Measurements from ENCODE around the gene PGA5. TPM values are rescaled to one million over a fixed set of nuclear protein-coding genes. Genes with fewer than 3 reads are reported as not detected.

The PGA5 gene
- total RNA-seq, 1 donor from 2014 or later: not detected

DNA sequence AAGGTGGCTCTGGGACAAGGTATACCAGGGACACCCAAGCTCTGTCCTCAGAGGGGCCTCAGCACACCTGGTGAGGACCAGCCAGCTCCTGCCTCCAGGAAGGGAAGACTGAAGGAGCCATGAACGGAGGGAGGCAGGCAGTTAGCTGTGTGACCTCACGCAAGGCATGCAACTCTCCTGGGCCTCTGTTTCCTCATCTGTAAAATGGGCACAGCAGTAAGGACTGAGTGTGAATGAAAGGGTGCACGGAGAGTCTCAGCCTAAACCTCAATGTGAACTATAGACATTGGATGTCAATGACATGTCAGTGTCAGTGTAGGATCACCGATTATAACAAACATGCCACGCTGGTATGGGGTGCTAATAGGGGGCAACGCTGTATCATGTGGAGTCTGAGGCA lies 18.4 kb downstream of the PGA5 start:
- DNase-seq (ENCODE audit: low spot score): no peak
- intact Hi-C loops (cut with DNase I): loop anchor here (10.0 kb wide), 1 partner anchor 125 kb away; no protein-coding TSS in a partner anchor

DNA sequence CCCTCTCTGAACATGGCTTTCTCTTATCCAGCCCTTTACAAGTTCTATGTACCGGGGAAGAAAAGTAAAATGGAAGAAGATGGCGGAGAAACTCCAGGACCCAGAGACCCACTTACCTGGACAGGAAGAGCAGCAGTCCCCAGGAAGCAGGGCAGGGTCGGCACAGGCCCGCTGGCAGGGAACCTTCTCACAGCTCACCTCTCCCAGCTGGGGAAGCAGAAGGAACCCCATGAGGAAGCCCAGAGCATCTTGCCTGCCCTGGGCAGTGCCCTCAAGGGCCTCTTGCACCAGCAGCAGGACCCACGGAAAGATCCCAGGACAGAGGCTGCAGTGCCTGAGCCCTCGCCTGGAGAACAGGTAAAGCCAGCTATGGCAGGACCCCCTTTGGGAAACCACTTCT lies 23.4 kb downstream of the PGA5 start:
- no peak for DNase-seq (ENCODE audit: low spot score)
- intact Hi-C loops (cut with DNase I): no loop called here

DNA sequence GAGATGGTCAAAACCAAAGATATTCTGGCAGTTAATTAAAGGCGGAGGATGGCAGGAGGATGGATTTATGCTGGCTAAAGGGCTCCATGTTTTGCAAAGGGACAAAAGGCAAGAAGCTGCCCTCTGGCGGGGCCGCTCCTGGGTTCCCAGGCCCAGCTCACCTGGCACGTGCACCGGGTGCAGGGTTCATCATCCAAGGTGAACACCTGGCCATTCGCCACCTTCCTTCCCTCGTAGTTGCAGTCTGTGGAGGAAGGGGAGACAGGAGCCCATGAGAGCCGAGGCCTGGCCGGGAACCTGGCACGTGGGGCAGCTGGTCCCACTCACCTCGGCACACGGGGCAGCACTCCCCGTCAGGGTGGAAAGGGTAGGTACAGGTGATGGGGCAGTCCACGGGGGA lies 23.8 kb downstream of the PGA5 start:
- intact Hi-C loops (cut with DNase I): no loop called here

DNA sequence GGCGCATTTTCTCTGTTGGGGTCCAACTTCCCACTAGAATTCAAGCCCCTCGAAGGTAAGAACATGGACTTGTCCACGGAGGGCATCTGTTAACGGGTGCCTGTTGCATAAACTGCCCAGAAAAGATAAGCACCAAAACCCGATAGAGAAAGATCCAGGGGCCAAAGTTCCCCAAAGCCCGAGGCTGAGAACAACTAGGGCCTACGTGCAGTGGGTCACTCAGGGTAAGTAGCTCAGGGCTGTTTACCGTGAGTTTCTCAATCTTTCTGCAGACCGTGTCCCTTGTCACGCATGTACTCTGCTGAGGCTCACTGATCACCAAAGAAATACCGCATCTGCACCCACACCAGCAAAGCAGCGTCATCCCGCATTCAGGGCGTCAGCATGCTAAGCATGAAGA lies 24.4 kb downstream of the PGA5 start:
- intact Hi-C loops (cut with DNase I): no loop called here
- DNase-seq (ENCODE audit: low spot score): no peak

More for the DNA sequence above, 23.8 kb downstream of the PGA5 start:
- DNase-seq (ENCODE audit: low spot score): no peak

DNA sequence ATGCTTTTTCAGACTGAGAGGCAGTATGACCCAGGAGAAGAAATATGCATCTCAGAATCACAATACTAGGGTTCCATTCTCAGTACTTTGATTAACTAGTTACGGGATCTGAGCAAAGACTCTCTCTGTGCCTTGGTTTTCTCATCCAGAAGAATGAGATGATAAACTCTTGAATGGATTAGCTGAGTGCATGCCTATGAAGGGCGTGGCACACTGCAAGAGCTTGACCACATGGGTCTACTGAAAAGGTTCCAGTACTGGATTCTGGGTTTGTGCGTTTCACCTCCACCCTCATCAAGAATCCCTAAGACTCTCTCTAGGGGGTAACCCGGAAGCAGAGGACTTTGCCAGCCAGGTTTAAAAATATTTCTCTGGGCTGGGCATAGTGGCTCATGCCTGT lies 25.6 kb downstream of the PGA5 start:
- intact Hi-C loops (cut with DNase I): no loop called here
- no peak for DNase-seq (ENCODE audit: low spot score)

DNA sequence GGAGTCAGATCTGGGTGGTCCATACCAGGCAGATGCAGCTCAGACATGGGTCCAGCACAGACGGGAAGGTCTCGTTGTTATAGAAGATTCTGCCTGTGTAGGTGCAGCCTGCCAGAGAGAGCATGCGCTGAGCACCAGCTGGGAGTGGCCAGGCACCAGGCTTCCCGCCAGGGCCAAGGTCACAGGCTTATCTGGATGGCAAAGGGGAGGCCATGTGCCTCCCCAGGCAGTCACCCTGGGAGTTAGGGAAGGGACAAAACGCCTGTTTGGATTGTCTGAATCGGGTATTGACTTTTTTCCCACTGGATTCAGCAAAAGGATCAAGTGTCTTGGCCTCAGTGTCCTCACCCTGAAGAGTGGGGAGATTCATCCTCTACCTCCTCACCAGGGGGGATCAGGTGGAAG lies 26.5 kb downstream of the PGA5 start:
- intact Hi-C loops (cut with DNase I): no loop called here
- no peak for DNase-seq (ENCODE audit: low spot score)

DNA sequence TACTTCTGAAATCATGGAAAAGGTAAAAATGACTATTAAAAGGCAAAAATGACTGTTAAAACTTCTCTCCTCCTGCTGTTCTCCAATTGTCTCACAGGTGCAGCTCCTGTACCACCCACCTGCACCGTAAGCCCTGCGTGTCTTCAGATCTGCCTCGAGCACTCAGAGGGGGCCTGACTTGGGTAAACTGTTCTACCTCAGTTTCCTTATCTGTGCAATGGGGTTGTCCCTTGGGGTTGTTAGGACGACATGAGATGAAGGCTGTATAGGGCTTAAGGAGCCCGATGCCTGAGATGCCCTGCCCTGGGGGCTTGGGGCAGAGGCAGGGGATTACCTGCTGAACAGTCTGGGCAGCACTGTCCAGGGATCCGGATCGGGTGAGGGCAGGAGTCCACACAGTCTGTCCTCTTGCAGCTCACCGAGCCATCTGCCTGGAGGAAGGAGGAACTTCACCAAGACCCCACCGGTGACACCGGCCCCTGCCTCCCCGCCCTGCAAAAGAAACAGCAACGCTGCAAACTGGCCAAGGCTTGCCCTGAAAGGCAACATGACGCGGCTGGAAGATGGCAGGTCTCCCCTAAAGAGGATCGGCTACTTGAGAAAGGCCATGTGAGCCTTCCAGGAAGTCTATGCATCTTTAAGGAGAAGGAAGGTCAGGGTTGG lies 27.7 kb downstream of the PGA5 start:
- intact Hi-C loops (cut with DNase I): no loop called here
- no peak for DNase-seq (ENCODE audit: low spot score)

DNA sequence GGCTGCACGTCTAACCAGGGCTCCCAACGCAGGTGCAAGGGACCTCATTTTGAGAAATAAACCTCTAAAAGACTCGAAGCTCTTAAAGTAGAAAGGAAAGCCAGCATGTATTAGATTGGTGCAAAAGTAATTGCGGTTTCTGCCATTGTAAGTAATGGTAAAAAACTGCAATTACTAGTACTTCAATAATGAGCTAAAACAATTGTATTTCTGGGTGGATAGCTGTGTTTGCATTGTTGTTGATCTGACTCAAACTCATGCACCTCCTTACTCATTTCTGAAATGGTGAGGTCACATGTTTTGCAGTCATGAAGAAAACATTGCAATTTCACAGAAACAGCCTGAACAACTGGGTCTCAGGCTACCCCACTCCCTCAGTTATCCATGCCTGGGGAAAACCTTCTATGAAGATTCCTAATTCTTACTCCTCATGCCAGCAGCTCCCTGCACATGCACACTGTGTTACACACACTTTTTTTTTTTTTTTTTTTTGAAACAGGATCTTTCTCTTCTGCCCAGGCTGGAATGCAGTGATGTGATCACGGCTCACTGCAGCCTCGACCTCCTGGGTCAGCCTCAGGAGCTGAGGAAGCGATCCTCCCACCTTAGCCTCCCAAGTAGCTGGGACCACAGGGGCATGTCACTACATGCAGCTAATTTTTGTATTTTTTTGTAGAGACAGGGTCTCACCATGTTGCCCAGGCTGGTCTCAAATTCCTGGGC lies 29.5 kb downstream of the PGA5 start:
- DNase-seq (ENCODE audit: low spot score): no peak
- intact Hi-C loops (cut with DNase I): no loop called here

DNA sequence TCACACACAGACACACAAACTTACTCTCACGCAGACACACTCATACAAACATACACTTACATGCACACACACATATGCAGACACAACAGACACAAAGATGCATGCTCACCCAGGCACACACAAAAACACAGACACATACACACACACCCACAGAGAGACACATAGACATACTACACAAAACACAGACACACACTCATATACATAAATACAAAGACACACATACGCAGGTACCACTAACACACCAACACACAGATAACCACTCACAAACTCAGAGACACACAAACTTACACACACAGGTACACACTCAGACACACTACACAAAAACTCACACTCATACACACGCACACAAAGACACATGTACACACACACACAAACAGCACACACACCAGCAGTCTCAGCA lies 31.8 kb downstream of the PGA5 start:
- intact Hi-C loops (cut with DNase I): no loop called here
- DNase-seq (ENCODE audit: low spot score): no peak

DNA sequence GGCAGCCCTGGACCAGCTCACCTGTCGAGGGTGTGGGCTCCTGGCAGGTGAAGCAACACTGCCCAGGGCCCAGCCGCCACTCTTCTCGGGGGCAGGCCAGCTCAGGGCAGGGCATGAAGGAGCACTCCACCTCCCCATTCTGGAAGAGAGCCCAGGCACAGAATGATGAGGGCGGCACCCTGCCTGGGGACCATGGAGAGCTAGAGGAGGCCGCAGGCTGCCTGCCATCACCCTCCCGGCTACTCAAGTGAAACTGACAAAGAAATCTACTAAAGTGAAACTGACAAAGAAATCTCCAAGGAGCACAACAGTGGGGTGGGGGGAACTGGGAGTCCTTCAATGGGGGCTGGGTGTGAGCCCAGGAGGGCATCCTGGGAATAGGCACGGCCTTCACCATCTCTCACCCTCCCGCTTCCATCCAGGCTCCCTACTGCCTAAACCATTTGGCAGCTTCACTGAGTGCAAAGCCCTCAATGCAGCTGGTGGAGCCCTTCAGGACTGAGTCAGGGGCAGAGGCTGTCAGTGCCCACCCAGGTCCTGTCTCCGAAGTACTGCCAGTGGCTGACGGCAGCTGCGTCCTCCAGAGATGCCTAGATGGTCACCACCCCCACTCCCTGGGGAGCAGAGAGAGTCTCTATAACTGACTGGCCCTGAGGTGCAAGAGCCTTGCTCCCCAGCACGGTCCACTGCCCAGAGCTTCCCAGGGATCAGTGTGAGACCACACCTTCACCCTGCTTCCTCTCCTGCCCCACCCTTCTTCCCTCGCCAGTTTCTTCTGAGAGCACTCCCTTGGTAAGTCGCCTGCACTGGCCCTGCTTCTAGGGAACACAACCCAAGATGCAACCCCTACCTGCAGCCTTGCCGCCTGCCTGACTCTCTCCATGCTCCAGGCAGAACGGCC lies 32.5 kb downstream of the PGA5 start:
- no peak for DNase-seq (ENCODE audit: low spot score)
- intact Hi-C loops (cut with DNase I): no loop called here

DNA sequence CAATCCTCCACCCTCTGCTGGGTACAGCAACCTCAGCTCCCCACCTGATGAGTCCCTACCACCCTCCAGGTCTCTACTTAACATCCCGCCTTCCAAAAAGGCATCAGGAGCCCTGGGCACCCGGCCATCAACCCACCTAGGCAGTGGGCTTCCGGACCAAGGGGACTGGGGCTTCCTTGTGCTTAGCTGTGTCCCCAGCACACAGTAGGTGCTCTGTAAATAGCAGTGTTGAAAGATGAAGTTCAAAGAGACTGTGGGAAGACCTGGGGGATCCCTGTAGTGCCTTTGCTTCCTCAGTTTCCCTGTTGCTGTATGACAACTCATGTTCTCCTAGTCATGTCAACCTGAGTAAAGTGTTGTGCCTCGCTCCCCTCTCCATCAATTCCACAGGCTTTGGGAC lies 33.1 kb downstream of the PGA5 start:
- no peak for DNase-seq (ENCODE audit: low spot score)
- intact Hi-C loops (cut with DNase I): no loop called here

DNA sequence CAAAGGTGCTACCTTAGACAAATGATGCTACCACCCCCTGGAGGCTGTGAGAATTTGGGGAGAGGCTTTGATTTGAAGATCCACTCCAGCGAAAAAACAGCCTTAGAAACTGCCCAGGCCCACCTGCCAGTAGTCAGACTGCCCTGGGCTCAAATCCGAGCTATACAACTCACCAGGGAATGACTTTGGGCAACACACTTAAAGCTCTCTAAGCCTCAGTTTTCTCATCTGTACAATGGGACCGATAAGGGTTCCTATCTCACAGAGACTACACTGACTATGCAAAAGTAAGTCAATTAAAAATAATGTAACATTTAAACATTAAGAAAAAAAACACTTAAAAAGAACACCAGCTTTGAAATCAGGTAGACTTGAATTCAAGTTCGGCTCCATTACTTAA lies 34.2 kb downstream of the PGA5 start:
- no peak for DNase-seq (ENCODE audit: low spot score)
- intact Hi-C loops (cut with DNase I): no loop called here

DNA sequence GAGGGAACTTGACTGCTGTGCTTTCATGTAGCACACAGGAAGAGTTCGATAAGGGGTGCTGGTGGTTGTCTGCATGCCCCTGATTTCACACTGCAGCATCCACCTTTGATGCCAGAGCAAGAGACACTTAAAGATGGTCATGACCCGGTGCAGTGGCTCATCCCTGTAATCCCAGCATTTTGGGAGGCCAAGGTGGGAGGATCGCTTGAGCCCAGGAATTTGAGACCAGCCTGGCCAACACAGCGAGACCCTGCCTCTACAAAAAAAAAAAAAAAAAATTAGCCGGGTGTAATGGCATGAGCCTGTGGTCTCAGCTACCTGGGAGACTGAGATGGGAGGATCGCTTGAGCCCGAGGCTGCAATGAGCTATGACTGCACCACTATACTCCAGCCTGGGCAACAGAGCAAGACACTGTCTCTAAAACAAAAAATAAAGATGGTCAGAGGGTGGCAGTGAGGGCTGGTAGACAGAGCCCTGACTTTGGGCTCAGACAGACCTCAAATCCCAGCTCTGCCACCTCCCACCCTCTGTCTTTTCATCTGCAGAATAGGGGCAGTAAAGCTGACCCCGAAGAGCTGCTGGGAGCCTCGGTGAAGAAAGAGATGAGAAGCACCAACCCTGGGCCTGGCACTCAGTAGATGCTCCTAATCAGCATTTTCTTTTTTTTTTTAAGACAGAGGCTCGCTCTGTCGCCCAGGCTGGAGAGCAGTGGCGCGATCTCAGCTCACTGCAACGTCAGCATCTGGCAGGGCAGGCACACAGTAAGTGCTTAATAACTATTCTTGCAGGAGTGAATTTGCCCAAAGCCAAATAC lies 36.4 kb downstream of the PGA5 start:
- DNase-seq (ENCODE audit: low spot score): no peak
- intact Hi-C loops (cut with DNase I): no loop called here

DNA sequence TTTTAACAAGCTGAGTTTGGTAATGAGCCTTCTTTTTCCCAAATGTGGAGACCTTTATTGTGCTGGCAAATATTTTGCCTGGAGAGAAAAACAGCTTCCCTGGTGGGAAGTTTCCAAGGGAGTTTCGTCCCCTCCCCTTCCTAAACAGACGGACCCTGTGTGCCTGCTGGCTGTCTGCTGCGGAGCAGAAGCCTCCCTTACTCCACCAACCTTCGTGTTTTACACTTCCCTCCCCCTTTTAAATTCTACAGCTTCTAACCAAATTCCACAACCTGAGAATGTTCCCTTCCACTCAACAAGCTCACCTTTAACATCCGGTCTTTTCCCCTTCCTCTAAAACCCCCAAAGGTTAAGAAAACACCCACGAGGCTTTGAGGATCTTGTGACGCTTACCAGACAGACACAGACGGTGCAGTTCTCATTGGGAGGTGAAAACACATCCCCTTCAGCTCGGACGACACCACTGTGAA lies 37.1 kb downstream of the PGA5 start:
- intact Hi-C loops (cut with DNase I): no loop called here

DNA sequence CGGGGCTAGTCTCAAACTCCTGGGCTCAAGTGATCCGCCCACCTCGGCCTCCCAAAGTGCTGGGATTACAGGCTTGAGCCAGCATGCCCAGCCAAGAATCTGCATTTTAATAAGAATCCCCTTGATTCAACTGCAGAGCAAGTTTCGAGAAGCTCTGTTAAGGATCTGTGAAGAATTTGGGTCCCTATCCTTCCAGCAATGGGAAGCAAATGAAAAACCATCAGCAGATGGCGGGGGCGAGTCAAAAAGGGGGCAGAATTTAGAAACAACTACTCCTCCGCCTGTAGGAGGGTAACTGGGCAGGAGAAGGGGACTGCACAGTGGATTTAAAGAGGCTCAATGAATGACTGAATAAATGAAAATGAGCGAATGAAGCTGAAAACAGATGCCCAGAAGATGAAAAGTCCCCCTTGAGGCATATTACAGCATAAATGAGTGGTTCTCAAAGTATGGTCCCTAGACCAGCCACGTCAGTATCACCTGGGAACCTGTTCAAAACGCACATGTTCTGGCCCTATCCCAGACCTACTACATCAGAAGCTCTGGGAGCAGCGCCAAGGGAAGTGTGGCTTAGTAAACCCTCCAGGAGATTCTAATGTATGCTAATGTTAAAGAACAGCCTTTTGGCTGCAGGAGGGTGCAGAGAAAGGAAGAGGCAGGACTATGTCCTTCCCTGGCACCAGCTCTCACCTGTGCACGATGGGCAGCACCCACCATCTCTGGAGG lies 39.1 kb downstream of the PGA5 start:
- intact Hi-C loops (cut with DNase I): no loop called here
- no peak for DNase-seq (ENCODE audit: low spot score)

More for the DNA sequence above, 37.1 kb downstream of the PGA5 start:
- no peak for DNase-seq (ENCODE audit: low spot score)

DNA sequence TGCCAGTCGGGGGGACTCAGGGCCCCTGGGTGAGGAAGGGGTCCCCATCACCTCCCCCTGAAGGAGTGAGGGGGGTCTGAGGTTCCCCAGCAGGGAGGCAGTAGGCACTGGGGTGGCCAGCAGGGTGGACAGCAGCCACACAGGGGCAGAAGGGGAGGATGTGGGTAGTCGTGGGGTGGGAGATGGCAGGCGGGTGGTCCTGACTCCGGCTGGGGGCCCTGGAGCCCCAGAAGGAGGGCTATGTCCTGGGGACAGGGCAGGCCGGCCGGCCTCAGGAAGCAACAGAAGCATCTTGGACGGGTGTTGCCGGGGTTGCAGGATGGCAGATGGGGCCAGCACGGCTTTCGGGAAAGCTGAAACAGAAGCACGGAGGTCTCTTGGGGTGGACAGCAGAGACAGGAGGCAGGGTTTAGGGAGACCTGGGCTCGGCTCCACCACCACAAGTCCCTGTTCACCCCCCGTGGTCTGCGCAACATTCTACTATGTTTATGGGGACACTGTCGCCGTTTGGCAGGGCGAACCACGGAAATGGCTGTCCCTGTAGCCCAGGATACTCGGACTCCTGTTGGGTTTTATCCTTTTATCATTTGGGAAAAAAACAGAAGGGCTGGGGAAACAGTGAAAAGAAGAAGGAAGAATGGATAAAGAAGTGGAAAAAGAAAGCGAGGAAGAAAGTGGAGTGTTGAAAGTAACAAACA lies 40.1 kb downstream of the PGA5 start:
- no peak for DNase-seq (ENCODE audit: low spot score)
- intact Hi-C loops (cut with DNase I): no loop called here

DNA sequence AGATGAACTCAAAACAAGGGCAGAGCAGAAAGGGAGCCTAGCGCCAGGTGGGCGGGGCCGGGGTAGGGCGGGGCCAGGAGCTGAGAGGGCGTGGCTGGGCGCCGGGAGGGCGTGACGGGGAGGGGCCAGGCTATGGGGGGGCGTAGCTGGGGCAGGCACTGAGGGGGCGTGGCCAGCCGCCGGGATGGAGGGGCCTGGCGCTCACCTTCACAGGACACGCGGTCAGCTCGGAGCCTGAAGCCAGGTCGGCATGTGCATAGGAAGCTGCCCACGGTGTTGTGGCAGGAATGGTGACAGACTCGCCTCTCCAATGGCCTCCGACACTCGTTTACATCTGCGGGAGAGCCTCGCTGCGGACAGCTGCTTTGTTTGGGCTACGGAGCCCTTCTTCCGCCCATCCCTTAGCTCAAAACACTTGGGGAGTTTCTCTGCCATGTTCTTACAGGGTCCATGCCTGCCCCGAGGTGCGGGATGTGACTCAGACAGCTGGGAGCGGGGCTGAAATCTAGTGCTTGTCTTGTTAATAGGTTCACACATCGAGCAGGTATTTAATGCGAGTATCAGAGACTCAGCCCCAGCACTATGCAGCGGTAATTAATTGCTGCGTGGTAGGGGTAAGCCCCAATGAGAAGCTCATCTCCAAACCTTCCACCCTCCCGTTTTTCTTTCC lies 40.7 kb downstream of the PGA5 start:
- intact Hi-C loops (cut with DNase I): no loop called here
- DNase-seq (ENCODE audit: low spot score): no peak

DNA sequence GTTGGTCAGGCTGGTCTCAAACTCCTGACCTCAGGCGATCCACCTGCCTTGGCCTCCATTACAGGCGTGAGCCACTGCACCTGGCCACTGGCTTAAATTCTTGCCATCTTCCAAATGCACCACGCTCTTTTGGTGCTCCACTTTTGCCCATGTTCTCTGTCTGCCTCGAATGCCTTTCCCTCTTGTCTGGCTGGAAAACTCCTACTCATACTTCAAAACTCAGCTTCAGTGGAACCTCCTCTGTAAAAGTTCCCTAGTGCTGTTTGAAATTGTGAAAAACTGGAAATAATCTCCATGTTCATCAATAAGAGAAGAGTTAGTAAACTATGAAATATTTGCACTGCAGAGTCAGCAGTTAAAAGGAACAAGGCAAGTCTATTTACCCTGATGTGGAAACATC lies 42.6 kb downstream of the PGA5 start:
- DNase-seq (ENCODE audit: low spot score): no peak
- intact Hi-C loops (cut with DNase I): no loop called here

Data from cardiac septum (tissue), 1 donor.